C4-2B (cell line): Measurements from ENCODE around the gene PXN.

Source experiments
- CTCF ChIP-seq: fragments of 450-650 bp; conservative IDR thresholded peaks from 2 replicates; pipeline ENCODE4 v1.5.1; 2017; ENCODE audit warnings: mild to moderate bottlenecking
- ZFX ChIP-seq: fragments of 450-650 bp; IDR thresholded peaks from 2 replicates; pipeline ENCODE4 v1.6.1; 2017

GRCh38 chr12:120207227-120207626 lies 58.3 kb downstream of the PXN start:
- TF ChIP-seq ZFX (no peak), CTCF (no peak)
